HG02884 (cell line): ENCODE data around the gene RNF138.
"Not testable (repeated sequence)": the region's sequence is repeated elsewhere in the genome, so short reads cannot be mapped to it uniquely, and the experiment has no call there.

ENCODE experiments used
- ATAC-seq: cut with Tn5 transposase; IDR thresholded peaks from one replicate; pipeline ENCODE4 v1.9.1; 2021; ENCODE audit warnings: mild to moderate bottlenecking, moderate library complexity; ENCODE audit not compliant: unreplicated experiment

The RNF138 gene

GRCh38 chr18:32167980-32168730 lies 76.5 kb downstream of the RNF138 start:
- no peak for ATAC-seq

DNA sequence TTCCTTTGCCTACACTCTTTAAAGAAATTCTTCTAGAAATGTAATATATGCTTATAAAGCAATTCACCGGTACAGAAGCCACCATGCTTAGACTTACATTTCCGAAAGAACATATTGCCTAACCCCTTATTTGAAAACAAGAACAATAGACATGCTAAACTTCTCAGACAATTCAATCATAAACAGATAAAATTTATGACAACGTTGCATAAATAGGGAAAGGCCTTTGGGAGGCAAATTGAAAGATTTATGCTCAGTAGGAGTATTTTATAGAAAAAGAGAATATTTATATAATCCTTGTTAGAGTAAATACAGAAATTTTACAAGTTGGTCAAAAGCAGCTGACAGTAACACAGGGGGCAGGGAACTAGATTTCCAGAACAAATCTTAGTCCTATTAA lies 82.0 kb downstream of the RNF138 start:
- no peak for ATAC-seq

DNA sequence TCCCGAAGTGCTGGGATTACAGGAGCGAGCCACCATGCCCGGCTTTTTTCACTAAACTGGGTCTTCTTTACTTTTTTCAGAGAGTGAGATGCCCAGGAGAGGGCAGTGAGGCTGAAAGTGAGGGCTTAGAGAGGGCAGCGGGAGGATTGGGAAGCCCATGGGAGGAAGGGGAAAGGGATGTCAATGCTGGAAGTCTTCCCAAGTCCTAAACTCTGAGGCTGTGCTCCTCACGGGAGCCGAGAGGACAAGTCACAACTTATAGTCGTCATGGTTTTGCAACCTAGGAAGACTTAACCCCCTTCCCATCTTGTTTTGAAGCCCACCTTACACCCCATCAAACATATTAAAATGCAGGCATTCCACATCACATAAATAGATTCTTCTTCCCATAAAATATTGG lies 83.0 kb downstream of the RNF138 start:
- ATAC-seq, result no peak

GRCh38 chr18:32175265-32175664 lies 83.6 kb downstream of the RNF138 start:
- no peak for ATAC-seq

DNA sequence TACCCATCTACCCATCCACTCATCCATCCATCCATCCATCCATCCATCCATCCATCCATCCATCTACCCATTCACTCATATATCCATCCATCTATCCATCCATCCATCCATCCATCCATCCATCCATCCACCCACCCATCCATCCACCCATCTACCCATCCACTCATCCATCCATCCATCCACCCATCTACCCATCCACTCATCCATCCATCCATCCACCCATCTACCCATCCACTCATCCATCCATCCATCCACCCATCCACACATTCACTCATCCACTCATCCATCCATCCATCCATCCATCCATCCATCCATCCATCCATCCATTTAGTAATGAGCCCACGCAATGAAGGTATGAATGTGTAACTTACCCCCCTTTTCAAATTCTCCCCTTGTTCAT lies 85.1 kb downstream of the RNF138 start:
- not testable (repeated sequence) for ATAC-seq

GRCh38 chr18:32177530-32177929 lies 85.9 kb downstream of the RNF138 start:
- no peak for ATAC-seq
